HG02938 (cell line): ENCODE data around the gene CABP2.
"Not testable (repeated sequence)": the region's sequence is repeated elsewhere in the genome, so short reads cannot be mapped to it uniquely, and the experiment has no call there.

Source experiments
- ATAC-seq: cut with Tn5 transposase; IDR thresholded peaks from one replicate; pipeline ENCODE4 v1.9.1; 2021; ENCODE audit warnings: mild to moderate bottlenecking, moderate library complexity; ENCODE audit not compliant: unreplicated experiment

Gene CABP2

DNA sequence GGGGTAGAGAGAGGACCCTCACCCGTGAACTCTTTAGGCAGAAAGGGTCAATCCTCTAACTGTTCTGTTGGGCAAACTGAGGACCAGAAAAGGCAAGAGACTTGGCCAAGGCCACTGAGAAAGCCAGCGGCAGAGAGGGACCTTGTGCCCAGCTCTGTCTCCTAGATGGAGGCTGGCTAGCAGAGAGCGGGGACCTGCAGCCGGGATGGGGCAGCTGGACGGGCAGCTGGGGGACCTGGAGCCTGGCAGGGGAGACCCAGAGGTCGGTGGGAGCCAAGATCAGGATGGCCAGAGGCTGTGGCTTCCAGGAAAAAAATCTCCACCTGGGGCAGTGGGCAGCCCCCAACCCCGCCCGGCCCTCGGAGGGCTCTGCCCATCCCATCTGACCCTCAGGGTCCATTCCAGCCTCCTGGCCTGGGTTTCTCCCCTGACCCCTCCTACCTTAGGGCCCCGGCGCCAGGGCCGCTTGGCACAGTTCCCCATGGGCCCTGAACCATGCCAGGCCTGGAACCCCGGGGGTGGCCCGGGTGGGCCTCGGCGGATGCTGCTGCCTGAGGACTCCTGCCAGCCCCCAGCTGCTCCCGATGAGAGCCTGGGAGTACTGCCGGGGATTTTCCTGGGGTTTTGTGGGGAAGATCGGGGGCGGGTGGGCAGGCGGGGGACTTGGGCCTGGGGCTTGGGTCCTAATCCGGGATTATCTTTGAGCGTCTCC, at the start of gene CABP2:
Gene CABP2, minus strand, starts transcription at position 603 of the 712 bp plus-strand sequence. Its CDS starts 120 bp downstream, at position 483.
- ATAC-seq: no peak

DNA sequence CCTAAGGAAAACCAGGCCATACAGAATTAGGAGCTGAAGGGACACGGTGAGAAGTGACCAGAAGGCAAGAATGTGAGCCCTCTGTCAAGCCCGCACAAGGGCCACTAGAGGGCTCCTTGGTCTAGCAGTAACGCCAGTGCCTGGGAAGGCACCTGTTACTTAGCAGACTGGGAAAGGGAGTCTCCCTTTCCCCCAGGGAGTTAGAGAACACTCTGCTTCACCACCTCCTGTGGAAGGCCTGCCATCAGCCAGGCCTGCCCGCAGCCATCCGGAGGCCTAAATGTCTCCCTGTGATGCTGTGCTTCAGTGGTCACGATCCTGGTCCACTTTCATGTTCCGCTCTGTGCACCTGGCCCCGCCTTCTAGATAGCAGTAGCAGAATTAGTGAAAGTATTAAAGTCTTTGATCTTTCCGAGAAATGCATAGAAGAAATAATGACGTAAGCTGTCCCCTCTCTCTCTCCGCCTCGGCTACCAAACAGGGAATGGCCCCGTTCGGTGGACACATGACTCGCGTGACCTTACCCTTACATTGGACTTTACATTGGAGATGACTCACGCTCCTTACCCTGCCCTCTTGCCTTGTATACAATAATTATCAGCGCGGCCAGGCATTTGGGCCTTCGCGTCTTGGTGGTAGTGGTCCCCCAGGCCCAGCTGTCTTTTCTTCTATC, 49.6 kb upstream of the CABP2 start:
- no peak for ATAC-seq

DNA sequence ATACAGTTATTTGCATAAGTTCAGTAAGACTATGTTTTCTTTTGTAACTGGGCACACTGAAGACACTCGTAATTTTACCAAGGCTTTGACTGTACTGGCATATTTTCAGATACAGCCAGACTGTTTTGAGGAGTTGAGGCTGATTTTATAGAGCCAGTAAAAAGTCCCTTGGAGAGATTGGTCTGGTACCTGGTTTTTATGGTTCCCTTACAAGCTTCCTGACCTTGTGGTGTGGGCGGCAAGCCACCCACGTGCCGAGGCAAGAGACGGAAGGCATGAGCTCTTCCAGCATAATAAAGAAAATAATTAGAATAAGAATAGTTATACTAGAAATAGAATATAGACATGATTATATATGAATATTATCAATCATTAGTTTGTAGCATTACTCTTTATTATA, 49.1 kb upstream of the CABP2 start:
- no peak for ATAC-seq

DNA sequence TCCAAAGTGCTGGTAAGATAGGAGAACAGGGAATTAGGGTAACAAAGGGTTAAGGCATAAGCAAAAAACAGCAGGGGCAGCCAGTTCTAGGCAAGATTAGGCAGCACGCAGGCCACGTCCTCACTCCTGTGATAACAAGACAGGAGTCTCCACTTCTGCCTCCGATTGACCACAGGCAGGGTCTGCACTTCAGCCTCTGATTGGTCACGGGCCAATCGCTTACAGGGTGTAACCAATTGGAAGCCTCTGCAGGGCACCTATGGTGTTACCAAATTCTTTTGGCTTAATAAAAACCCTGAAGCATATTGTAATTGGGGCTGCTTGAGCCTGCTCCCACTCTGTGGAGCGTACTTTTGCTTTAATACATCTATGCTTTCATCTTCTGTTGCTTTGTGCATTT, 48.2 kb upstream of the CABP2 start:
- ATAC-seq: no peak

DNA sequence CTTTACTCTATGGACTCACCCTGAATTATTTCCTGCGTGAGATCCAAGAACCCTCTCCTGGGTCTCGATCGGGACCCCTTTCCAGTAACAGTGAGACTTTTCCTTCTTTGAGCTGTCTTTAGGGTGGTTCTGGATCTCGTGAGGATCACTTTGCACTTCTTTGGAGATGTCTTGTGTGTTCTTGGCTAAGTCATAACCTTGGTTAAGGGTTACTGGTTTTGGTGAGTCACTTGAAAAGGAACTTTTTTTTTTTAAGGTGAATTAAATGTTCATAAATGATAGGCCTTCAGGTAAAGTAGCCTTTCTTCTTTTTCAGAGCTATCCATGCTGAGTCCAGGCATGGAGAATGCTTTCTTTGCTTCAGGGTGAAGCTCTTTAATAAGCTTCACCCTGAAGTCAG, 41.0 kb upstream of the CABP2 start:
- no peak for ATAC-seq

DNA sequence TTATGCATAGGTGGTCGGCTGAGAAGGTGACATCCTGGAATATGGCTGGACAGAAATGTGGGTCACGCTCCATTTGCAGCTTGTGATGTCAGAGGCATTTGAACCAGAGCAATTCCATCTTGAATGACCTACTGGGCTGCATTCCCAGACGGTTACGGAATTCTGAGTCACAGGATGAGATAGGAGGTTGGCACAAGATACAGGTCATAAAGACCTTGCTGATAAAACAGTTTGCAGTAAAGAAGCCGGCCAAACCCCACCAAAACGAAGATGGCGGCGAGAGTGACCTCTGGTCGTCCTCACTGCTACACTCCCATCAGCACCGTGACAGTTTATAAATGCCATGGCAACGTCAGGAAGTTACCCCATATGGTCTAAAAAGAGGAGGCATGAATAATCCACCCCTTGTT, 40.5 kb upstream of the CABP2 start:
- not testable (repeated sequence) for ATAC-seq

DNA sequence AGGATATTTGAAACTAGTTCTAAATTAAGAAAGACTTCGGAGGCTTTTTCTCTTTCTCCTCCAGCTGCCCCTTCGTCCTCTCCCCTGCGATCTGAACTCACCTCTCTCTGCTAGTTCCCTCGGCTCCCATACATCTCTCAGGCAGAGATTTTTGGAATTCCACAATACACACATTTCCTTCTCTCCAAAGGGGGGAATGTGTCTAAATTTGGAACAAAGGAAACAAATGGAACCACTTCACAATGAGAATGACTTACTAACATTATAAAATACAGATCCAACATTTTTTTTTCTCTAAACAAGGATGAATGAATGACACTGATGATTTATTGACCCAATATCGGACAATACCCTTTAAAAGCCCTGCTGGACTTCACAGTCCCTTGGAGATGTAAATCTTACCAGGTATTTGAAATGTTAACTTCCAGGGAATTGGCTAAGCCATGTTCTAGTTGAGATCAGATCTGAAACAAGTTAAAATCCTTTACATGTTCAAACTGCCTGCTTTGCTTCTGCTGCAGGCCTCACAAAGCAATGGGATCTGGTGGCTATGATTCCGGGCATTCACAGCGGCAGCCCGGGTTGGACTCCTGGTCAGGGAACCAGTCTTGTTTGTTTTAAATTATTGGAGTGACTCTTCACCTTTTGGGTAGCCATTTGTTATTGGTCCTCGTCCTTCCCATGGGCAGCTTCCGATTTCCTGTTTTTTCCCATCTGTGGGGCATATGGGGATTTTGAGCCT, 39.9 kb upstream of the CABP2 start:
- ATAC-seq: no peak

DNA sequence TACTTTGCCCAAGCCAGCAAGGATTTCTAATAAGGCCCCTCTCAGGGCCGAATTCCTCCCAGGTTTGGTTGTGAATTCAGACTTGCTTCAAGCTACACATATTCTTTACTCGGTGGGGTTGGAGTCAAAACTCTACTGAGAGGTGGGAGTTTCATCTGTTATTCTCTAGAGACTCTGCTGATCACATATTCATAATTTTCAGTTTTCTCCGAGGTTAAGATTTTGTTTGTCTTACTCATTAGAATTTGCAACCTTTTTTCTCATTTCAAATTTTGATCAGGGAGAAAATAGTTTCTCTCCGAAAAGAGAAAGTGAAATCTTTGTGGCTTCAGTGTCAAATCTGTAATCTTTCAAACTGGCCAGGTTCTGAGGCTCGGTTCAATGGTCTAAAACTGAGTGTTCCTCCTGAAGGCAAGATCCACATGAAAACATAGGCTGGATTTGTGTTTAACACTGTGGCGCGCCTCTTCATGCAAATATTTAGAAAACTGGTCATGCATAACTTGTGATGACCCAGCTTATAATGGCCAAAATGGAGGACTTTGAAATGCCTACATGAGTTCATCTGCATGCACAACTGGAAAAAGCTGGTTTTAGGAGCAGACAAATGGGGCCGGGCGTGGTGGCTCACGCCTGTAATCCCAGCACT, 38.8 kb upstream of the CABP2 start:
- ATAC-seq: peak; percentile 75

DNA sequence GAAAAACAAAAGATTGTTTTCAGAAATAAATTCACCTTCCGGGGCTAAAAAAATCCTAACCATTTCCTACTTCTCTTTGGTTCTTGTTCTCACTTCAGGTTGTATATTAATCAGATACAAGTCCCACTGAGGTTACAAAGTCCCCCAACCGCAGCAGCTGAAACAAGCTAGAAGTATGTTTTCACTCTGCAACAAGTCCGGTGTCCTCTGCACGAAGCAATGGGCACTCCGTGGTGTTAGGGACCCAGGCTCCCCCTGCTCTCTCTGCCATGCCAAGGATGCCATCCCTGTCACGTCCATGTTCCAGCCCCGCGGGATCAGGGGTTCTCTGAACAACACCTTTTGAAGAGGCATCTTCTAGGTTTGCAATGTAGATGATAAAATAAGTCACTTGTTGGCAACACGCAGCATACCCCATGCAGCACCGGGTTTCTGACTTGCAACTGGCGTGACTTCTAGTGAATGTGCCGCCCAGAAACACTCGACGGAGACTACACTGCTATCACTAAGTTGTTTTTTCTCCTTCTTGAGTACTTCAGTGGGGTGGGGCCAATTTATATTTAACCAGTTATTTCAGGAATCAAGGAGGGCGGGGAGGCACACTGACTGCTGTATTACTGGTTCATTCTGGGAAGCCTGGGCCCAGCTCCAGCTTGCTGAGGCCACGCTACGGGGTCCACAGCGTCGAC, 35.0 kb upstream of the CABP2 start:
- ATAC-seq: no peak

DNA sequence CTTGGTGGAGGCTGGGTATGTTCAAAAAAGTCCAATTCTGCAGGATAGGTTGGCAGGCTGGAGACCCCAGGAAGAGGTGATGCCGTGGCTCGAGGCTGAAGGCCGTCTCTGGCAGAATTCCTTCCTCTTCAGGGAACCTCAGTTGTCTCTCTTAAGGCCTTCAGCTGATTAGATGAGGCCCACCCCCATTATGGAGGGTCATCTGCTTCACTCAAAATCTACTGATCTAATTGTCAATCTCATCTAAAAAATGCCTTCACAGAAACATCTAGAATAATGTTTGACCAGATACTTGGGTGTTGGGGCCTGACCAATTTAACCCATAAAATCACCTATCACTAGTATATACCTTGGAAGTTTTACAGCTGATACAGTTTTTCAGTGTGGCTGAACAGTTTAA, 33.0 kb upstream of the CABP2 start:
- no peak for ATAC-seq

DNA sequence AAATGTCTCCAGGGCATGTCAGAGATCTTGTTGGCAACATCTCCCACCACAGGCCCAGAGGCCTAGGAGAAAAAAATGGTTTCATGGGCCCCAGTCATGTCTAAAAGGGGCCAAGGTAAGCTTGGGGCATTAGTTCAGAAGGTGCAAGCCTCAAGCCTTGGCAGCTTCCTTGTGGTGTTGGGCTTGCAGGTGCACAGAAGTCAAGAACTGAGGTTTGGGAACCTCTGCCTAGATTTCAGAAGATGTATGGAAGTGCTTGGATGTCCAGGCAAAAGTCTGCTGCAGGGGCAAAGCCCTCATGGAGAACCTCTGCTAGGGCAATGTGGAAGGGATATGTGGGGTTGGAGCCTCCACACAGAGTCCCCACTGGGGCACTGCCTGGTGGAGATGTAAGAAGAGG, 28.5 kb upstream of the CABP2 start:
- not testable (repeated sequence) for ATAC-seq

DNA sequence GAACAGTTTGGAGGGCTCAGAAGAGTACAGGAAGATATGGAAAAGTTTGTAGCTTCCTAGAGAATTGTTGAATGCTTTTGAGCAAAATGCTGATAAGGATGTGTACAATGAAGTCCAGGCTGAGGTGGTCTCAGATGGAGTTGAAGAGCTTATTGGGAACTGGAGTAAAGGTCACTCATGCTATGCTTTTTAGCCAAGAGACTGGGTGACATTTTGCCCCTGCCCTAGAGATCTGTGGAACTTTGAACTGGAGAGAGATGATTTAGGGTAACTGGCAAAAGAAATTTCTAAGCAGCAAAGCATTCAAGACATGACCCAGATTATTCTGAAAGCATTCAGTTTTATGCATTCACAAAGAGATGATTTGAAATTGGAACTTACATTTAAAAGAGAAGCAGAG, 27.9 kb upstream of the CABP2 start:
- no peak for ATAC-seq

DNA sequence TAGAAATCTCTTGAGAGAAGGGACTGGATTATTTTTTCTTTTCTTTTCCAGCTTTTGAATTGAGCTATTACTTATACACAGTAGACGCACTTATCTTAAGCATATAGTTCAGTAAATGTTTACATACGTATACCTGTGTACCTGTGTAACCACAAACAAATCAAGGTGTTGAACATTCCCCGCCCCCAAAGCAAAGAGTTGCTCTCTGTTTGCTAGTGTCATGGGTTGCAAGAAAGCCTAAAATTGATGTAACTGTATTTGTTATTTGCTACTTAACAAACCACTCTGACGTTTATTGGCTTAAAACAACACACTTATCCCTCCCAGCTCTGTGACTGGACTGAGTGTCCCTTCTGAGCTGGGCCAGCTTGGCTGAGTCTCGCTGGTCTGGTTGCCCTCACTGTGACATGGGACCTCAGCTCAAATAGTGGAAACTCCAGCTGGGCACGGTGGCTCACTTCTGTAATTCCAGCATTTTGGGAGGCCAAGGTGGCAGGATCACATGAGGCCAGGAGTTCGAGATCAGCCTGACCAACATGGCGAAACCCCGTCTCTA, 25.4 kb upstream of the CABP2 start:
- ATAC-seq: no peak

DNA sequence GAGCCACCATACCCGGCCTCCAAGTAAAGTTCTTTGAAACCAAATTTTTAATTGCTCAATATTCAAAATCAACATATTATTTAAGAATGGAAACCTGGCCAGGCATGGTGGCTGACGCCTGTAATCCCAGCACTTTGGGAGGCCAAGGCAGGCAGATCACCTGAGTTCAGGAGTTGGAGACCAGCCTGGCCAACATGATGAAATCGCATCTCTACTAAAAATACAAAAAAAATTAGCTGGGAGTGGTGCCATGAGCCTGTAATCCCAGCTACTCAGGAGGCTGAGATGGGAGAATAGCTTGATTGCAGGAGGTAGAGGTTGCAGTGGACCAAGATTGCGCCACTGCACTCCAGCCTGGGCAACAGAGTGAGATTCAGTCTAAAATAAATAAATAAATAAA, 24.9 kb upstream of the CABP2 start:
- ATAC-seq: not testable (repeated sequence)

DNA sequence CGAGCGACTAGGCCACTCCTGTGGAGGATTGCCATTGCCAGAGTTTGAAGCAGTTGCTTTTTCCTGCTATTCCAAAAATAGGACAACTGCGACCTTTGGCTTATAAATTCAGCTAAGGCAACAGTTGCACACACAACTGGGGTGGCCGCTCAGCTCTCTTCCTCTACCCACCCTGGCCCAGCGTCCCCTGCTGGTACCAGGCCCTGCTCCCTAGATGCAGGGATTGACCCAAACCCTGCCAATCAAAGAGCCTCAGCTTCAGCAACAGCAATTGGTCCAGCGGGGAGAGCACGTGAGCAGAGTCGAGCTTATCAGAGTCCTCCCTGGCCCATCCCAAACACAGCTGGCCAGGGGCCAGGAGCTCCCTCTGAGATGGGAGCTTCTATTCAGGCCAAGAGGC, 22.0 kb upstream of the CABP2 start:
- ATAC-seq: no peak

DNA sequence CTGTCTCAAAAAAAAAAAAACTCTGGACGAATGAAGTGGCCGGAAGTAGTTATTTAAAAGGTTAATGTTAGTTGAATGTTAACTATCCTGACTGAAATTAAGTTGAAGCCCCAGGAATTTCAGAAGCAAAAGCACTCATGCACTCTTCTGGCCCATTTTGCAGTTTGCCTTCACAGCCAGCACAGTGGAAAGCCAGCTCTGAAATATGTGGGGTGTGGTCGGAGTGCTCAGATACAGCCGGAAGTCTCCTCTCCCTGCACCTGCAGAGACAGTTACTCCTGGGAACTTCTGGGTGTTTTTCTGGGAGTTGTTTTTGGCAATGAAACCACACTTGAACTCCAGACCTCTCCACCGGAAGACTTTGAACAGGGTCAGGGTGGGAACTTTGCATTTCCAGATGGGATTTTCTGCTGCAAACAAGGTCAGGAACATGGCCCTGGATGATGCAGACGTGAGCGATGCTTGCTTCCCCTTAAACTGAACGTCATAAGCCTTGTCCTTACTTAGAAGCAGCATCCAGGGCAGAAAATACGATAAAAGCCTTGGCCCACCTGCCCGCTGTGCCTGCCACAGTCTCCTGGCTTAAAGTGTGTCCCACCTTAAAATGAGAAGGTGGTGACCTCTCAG, 21.5 kb upstream of the CABP2 start:
- ATAC-seq: no peak

DNA sequence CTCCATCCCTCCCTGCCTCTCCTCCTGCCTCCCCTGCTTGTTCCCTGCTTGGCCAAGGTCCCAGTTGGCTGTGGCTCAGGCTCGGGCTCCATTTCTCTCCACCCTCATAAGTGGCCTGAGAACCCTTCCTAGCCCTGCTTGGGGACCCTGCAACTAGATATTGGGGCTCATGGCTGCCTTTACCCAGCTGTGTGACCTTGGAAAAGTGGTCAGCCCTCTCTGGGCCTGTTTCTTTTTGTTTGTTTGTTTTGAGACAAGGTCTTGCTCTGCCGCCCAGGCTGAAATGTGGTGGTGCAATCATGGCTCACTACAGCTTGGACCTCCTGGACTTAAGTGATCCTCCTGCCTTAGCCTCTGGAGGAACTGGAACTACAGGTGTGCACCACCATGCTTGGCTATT, 20.3 kb upstream of the CABP2 start:
- ATAC-seq: no peak

DNA sequence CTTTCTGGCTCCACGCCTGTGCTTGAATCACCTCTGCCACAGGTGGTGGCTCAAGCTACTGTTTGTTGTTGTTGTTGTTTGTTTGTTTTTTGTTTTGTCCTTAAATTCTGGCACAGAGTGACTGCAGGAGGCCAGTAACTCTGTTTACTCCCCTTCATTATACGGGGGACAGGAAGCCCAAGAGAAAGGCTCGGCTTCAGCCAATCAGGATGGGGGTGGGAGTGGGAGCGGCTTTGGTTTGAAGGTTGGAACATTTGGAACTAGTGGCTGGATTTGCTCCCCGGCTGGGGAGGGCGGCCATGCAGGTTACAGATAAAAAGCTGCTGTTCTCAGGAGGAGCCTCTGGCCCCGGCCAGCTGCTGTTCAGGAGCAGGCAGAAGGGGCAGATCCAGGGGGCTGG, 19.7 kb upstream of the CABP2 start:
- no peak for ATAC-seq

DNA sequence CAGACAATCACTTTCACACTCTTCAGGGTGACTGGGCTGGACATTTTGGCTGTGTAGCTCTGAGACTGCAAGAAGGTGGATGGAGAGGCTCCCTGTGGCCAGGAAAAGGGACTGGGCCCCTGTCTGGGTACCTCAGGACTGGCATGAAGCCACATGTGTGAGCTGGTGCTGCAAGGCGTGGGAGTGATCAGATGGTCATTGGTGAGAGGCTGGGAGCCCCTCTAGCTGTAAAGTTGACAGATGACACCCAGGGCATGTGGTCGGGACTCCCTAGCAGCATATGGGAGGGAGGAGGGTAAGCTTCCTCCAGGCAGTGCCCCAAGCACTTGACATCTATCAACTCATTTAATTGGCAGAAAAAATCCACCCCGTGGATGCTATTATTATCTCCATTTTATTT, 18.9 kb upstream of the CABP2 start:
- ATAC-seq: no peak

DNA sequence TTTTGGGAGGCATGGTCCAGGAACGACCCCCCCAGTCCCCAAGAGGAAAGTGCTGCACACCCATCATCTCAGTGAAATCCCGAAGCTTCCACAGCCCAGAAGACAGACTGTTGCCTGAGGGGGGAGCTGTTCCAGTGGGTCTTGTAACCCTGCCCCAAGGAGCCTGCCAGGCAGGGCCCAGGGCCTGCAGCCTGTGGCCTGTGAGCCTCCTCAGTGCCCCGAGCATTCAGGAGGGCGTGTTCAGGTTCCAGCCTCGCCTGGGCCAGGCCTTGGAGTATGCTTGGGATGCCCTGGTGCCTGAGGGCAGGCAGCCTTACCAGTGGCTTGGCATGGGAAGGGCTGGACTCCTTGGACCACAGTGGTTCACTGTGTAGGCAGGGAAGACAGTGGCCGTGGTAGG, 18.0 kb upstream of the CABP2 start:
- no peak for ATAC-seq
